GM18870 (cell line): ENCODE results near the gene DCK.
"Not testable (repeated sequence)": the region's sequence is repeated elsewhere in the genome, so short reads cannot be mapped to it uniquely, and the experiment has no call there.

Experiments
- ATAC-seq: cut with Tn5 transposase; IDR thresholded peaks from one replicate; pipeline ENCODE4 v1.9.1; 2021; ENCODE audit warnings: moderate library complexity; ENCODE audit not compliant: unreplicated experiment

The DCK gene

DNA sequence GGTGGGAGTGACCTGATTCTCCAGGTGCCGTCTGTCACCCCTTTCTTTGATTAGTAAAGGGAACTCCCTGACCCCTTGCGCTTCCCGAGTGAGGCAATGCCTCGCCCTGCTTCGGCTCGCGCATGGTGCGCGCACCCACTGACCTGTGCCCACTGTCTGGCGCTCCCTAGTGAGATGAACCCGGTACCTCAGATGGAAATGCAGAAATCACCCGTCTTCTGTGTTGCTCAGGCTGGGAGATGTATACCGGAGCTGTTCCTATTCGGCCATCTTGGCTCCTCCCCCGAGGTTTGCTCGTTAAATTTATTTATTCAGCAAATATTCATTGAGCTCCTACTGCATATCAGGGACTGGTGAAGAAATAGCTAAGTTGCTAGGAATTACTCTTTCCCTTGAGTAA is 66.1 kb downstream of the DCK start:
- ATAC-seq = not testable (repeated sequence)

DNA sequence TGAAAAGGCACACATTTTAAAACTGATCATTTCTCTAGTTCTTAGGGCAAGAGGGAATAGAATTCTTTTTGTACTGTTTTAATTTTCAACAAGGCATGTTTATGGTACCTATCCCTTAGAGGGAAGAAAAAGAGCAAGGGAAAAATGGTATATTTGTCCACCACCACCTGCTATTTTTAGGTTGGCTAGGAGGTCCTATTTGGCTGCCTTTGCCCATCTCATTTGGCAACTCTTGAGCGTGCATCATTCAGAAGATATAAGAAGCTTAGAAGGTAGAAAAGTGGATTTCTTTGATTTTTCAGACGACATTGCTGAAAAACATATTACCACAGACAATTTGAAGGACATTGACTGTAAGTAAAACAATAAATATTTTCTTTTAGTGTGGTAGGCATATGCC is 69.0 kb downstream of the DCK start:
- ATAC-seq = no peak

DNA sequence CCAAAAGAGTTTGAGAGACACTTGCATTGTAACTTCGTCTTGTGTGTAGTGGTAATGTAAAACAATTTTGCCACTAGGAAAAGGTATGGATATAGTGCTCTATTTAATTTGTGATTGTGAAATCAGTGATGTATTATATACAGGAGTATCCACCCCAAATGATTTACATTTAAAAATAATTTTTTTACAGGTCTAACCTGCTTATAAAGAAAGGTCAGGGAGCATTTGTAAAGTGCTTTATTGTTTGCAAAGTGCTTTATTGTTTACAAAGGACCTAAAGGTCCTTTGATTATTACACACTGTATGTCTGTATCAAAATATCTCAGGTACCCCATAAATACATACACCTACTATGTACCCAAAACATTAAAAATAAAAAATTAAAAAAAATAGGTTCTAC is 70.3 kb downstream of the DCK start:
- no peak for ATAC-seq

DNA sequence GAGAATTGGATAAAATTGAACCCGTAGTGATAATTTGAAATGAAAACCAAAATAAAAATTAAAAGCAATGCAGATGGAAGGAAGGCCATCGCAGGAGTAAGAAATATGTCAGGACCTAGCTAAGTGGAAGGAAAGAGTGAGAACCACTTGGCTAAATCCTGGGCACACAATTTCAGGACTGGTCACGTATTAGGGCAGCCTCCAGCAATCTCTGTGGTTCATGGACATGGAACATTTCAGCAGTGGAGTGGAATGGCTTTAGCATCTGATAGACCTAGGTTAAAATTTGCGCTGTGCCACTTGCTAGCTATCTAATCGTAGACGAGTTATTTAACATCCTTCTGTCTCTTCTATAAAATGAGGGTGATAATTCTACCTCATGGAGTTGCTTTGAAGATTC is 71.1 kb downstream of the DCK start:
- no peak for ATAC-seq

DNA sequence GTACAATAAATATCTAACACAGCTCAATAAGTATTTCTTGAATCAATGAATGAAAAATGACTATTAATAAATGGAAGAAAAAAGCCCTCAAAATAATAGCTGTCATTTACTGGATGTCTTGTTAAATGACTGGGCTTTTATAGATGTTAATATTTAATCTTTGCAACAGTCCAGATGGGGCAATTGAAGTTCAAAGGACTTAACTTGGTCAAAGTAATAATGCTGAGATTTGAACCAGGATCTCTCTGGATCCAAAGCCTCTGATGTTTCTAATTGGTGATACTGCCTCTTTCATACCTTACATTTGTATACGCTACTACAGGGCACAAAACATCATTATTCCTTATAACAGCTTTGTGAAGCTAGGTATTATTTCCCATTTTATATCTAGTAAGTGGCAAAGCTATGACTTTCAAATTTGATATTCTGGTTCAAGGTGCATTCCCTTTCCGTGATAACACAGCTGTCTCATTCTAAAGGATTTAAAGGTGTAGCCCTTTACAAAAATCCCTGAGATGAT is 72.6 kb downstream of the DCK start:
- ATAC-seq = no peak

DNA sequence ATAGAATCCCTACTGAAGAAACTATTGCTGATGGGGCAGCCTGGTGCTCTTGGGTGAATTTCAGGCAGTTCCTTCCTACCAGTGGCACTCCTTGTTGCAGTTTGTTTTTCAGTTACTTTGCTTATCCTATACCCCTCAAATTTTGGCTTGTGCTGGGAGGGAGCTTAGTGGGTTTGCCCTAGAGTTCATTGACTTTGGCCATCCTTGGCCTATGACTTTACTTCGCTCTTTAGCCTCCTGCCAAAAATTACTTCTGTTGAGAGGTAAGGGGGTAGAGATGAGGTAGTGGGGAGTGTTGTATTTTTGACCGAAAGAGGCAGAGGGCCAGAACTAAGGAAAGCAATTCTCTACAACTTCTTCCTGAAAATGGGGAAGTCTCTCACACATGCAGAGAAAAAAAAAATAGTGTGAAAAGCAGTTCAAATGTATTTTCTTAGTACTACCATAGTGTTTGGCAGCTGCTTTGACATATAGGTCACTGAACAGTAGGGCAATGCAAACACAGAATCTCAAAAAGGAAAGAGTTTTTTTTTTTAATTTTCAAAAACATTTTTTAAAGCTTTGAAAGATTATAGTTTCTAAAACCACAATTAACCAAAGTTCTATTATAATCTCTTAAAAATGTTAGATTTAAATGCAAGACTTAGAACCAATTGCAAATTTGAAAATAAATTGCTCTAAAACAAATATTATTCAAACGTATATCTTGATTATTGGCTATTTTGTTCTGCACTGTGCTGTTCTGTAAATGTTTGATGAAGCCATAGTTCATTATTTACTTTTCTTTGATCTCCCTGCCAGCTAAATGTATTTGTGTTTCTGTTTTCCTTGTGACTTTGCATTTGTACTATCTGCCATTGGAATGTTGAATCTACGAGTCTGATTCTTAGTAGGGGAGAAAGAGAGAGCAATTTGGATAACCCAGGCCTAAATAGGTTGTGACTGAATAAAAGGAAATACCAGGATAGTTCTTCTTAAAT is 73.6 kb downstream of the DCK start:
- no peak for ATAC-seq

DNA sequence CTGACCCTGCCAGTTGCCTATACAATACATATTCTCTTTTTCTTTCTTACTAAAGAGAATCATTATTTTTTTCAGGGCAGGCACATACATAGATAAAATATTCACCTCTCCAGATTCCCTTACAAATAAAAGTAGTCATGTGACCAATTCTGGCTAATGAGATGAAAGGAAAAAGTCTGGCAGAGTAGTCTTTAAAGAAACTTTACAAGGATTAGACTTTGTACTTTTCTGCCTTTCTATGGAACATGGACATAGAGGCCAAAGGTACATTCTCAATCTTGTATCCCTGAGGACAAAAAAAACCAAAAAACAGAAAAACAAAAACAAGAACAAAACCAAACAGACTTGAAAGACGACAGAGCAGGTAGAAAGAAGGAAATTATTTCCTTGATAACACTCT is 75.6 kb downstream of the DCK start:
- no peak for ATAC-seq

DNA sequence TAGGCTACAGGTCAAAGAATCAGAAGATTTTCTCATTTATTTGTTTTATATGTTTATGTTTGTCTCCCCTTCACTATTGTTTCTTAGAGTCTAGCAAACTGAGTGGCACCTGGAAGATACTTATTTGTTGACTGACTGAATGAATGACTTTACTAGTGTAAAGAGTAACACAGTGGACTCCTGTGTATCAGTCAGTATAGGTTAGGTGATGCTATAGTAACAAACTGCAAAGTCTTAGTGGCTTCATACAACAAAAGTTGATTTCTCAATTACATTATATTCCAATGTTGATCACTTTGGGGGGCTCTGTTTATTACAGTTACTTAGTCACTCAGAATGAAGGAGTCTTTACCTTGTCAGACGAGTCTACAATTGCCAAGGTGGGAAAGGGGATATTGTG is 76.6 kb downstream of the DCK start:
- no peak for ATAC-seq

DNA sequence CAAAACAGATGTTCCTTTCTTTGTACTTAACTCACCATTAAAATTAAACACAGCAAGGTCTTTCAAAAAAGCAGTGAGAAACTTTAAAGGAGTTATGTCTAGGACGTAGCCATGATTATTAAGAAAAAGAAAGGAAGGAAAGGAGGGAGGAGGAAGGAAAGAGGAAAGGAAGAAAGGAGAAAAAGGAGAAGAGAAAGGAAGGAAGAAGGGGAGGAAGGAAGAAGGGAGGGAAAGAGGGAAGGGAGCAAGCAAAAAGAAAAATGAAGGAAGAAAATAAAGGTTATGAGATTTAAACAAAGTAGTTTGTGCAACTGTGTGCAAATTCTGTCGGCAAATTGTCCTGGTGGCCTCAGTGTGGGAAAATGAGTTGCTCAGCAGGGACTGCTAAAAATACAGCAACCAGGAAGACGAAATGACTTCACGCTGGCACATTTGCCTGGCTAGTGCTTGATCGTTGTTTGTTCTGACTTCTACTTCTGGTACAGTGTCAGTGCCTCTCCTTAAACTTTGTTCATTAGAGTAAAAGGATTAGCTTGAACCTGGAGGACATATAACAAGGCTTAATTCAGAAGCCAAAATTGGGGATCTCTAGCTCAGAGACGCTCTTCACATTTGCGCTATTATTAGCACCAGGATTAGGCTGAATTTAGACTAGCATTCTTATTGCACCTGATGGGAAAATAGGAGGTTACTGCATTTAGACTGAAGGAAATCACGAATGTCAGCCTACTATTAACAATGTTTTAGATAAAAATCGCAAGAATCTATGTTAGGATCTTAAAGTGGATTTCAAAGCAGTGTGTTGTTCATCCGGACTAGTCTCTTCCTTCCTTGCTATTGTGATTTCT is 81.2 kb downstream of the DCK start:
- no peak for ATAC-seq
